A673 (cell line): ENCODE measurements around the gene COL19A1.

Experiments
- EZH2 ChIP-seq: fragments of 200-600 bp; sonication (generic); IDR thresholded peaks from 2 replicates; pipeline ENCODE4 v1.6.1; 2017; ENCODE audit warnings: borderline replicate concordance, low read depth, mild to moderate bottlenecking, mixed read lengths, antibody characterized with exemption, low read length; ENCODE audit not compliant: poor library complexity, severe bottlenecking
- TF ChIP-seq, protein P1 (sequence below): fragments of 300-800, 200-600 bp; sonication (generic); conservative IDR thresholded peaks from 2 replicates; pipeline ENCODE4 v1.5.1; 2017; ENCODE audit warnings: low read depth, mild to moderate bottlenecking, antibody characterized with exemption, low read length, moderate library complexity, mixed read lengths

GRCh38 chr6:70033781-70034180, 167.4 kb downstream of the COL19A1 start:
- TF ChIP-seq, protein P1, sequence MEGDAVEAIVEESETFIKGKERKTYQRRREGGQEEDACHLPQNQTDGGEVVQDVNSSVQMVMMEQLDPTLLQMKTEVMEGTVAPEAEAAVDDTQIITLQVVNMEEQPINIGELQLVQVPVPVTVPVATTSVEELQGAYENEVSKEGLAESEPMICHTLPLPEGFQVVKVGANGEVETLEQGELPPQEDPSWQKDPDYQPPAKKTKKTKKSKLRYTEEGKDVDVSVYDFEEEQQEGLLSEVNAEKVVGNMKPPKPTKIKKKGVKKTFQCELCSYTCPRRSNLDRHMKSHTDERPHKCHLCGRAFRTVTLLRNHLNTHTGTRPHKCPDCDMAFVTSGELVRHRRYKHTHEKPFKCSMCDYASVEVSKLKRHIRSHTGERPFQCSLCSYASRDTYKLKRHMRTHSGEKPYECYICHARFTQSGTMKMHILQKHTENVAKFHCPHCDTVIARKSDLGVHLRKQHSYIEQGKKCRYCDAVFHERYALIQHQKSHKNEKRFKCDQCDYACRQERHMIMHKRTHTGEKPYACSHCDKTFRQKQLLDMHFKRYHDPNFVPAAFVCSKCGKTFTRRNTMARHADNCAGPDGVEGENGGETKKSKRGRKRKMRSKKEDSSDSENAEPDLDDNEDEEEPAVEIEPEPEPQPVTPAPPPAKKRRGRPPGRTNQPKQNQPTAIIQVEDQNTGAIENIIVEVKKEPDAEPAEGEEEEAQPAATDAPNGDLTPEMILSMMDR = no peak
- TF ChIP-seq EZH2 = no peak
